Progenitor cell of endocrine pancreas (in vitro differentiated cells): ENCODE data around the gene ASH1L. TPM values are rescaled to one million over a fixed set of nuclear protein-coding genes. Genes with fewer than 3 reads are reported as not detected.
A peak's percentile ranks its signal among the peaks of the same experiment; 100 is the strongest.

Source experiments
- DNase-seq: peaks from one replicate; pipeline ENCODE4 v3.0.0; 2021; ENCODE audit warnings: low spot score; ENCODE audit not compliant: unreplicated experiment
- H3K27ac Mint-ChIP-seq: 2 replicates; pipeline ENCODE4 v1.8.0; 2021; ENCODE audit warnings: mild to moderate bottlenecking, moderate library complexity, mixed read lengths
- H3K27me3 Mint-ChIP-seq: 2 replicates; pipeline ENCODE4 v1.8.0; 2021; ENCODE audit warnings: mixed read lengths
- H3K36me3 Mint-ChIP-seq: 2 replicates; pipeline ENCODE4 v1.8.0; 2022; ENCODE audit warnings: mixed read lengths; ENCODE audit not compliant: insufficient read depth
- H3K4me1 Mint-ChIP-seq: 2 replicates; pipeline ENCODE4 v1.8.0; 2021; ENCODE audit warnings: low read depth, mixed read lengths
- H3K4me3 Mint-ChIP-seq: 2 replicates; pipeline ENCODE4 v1.8.0; 2021; ENCODE audit warnings: low read depth, mild to moderate bottlenecking, moderate library complexity, mixed read lengths
- H3K9me3 Mint-ChIP-seq: 2 replicates; pipeline ENCODE4 v1.8.0; 2021; ENCODE audit warnings: low read depth, mixed read lengths
- CTCF ChIP-seq: fragments of 200-600 bp; sonication (generic); IDR thresholded peaks from one replicate; pipeline ENCODE4 v1.5.0; 2021; ENCODE audit warnings: antibody characterized with exemption, mild to moderate bottlenecking; ENCODE audit not compliant: unreplicated experiment
- total RNA-seq: library from RNA; stranded (reverse); gene quantifications from 2 replicates; pipeline ENCODE4 v1.2.1, GENCODE V29; 2021

Gene ASH1L
- total RNA-seq, 1 donor from 2014 or later: 51.3 TPM

GRCh38 chr1:155324037-155324716 is 238.4 kb downstream of the ASH1L start:
- Mint-ChIP-seq H3K36me3 (peaks cover 1% of the 10 kb centered on the region), H3K4me1 (peaks cover 27% of the 10 kb centered on the region), H3K27ac (peak overlapping the region; percentile 95), H3K27me3 (no peaks in the 10 kb centered on the region), H3K9me3 (no peaks in the 10 kb centered on the region), H3K4me3 (peak overlapping the region; percentile 88)
- TF ChIP-seq CTCF: no peak
- peak; percentile 79 for DNase-seq

- peak; percentile 64 for DNase-seq
- H3K36me3 Mint-ChIP-seq: peaks cover 5% of the 10 kb centered on the region
- H3K27ac Mint-ChIP-seq: peak overlapping the region; percentile 95
- H3K9me3 Mint-ChIP-seq: no peaks in the 10 kb centered on the region
- TF ChIP-seq CTCF: no peak
- H3K27me3 Mint-ChIP-seq: no peaks in the 10 kb centered on the region
- H3K4me3 Mint-ChIP-seq: peak overlapping the region; percentile 88
- peaks cover 27% of the 10 kb centered on the region for H3K4me1 Mint-ChIP-seq
Observed at GRCh38 chr1:155323729-155324036, 238.9 kb downstream of the ASH1L start.

GRCh38 chr1:155322953-155323728 is 239.5 kb downstream of the ASH1L start:
- H3K27ac Mint-ChIP-seq: peak overlapping the region; percentile 20
- H3K36me3 Mint-ChIP-seq: peaks cover 5% of the 10 kb centered on the region
- H3K4me3 Mint-ChIP-seq: peak overlapping the region; percentile 88
- peak; percentile 98 for TF ChIP-seq CTCF
- DNase-seq: peak; percentile 92
- H3K27me3 Mint-ChIP-seq: no peaks in the 10 kb centered on the region
- H3K4me1 Mint-ChIP-seq: peaks cover 27% of the 10 kb centered on the region
- H3K9me3 Mint-ChIP-seq: no peaks in the 10 kb centered on the region

GRCh38 chr1:155322571-155322952 is 240.0 kb downstream of the ASH1L start:
- no peak for DNase-seq
- Mint-ChIP-seq H3K9me3 (no peaks in the 10 kb centered on the region), H3K4me1 (peaks cover 27% of the 10 kb centered on the region), H3K27ac (peak overlapping the region; percentile 79), H3K27me3 (no peaks in the 10 kb centered on the region), H3K36me3 (peaks cover 7% of the 10 kb centered on the region), H3K4me3 (peak overlapping the region; percentile 70)
- no peak for TF ChIP-seq CTCF

GRCh38 chr1:155321639-155322503 is 240.7 kb downstream of the ASH1L start:
- no peak for DNase-seq
- peak overlapping the region; percentile 70 for H3K4me3 Mint-ChIP-seq
- no peaks in the 10 kb centered on the region for H3K9me3 Mint-ChIP-seq
- H3K4me1 Mint-ChIP-seq: peaks cover 27% of the 10 kb centered on the region
- no peaks in the 10 kb centered on the region for H3K27me3 Mint-ChIP-seq
- H3K36me3 Mint-ChIP-seq: peaks cover 7% of the 10 kb centered on the region
- H3K27ac Mint-ChIP-seq: peak overlapping the region; percentile 79
- TF ChIP-seq CTCF: no peak
